HepG2 (cell line): ENCODE data around the gene SLC16A2. TPM values are rescaled to one million over a fixed set of nuclear protein-coding genes. Genes with fewer than 3 reads are reported as not detected.
A peak's percentile ranks its signal among the peaks of the same experiment; 100 is the strongest.

Source experiments
- ATAC-seq: fragments of 200-7000 bp; cut with Tn5 transposase; 3 replicates; pipeline ENCODE4 v1.9.1; 2020; ENCODE audit warnings: mild to moderate bottlenecking, moderate library complexity
- BruUV-seq: library from RNA; stranded (reverse); fragments of 400-500 nt; replicated peaks from 2 replicates; lab custom pipeline; 2021; lab: Mats Ljungman, UMichigan
- CTCF ChIA-PET: fragments of 300-600 bp; formaldehyde crosslinking; extraction: SDS; loops from one replicate; lab custom pipeline; 2021; ENCODE audit warnings: low total read pairs, inconsistent platforms, low intra/inter-chr PET ratio; lab: Yijun Ruan, JAX
- POLR2A ChIA-PET: fragments of 350-600 bp; sonication (Branson Sonifier 250); formaldehyde crosslinking; loops from one replicate; lab custom pipeline; 2020; ENCODE audit warnings: antibody characterized with exemption, inconsistent platforms; lab: Yijun Ruan, JAX
- DNase-seq: peaks from one replicate; pipeline ENCODE4 v3.0.0-alpha.2; 2015; ENCODE audit warnings: low spot score
- FAIRE-seq: peaks from 3 replicates; lab custom pipeline; 2011; peaks lifted over from hg19 to GRCh38; lab: Jason Lieb, UNC
- H2AFZ ChIP-seq: one replicate; pipeline ENCODE4 v1.6.1; 2011; ENCODE audit warnings: low read length, inconsistent platforms
- H3K27ac ChIP-seq: fragments of 300-600 bp; 3 replicates; pipeline ENCODE4 v1.8.0; 2011; ENCODE audit warnings: mixed run types, mild to moderate bottlenecking, mixed read lengths, low read length, inconsistent platforms; ENCODE audit not compliant: insufficient read depth; ENCODE audit errors: extremely low read length
- H3K27me3 ChIP-seq, 2 experiments: fragments of 200-600 bp in 1 of 2; 2 replicates in 1 of 2; 3 replicates in 1 of 2; pipeline versions ENCODE4 v1.6.0 to v1.8.0; 2011; ENCODE audit warnings: low read length in 2 of 2, mild to moderate bottlenecking in 2 of 2, moderate library complexity in 2 of 2, inconsistent platforms in 1 of 2; ENCODE audit not compliant: insufficient read depth in 2 of 2, control insufficient read depth in 1 of 2
- H3K36me3 ChIP-seq, 2 experiments: fragments of 200-600 bp in 1 of 2; replicated peaks in 1 of 2; 2 replicates in 1 of 2; 3 replicates in 1 of 2; pipeline versions ENCODE4 v1.5.1 to v1.8.0; 2011; ENCODE audit warnings: low read length in 2 of 2, inconsistent platforms in 1 of 2; ENCODE audit not compliant: insufficient read depth in 2 of 2, control insufficient read depth in 1 of 2
- H3K4me1 ChIP-seq: 2 replicates; pipeline ENCODE4 v1.5.1; 2012; ENCODE audit warnings: low read length, inconsistent platforms; ENCODE audit not compliant: insufficient read depth
- H3K4me2 ChIP-seq: 2 replicates; pipeline ENCODE4 v1.6.0; 2011; ENCODE audit warnings: low read depth, low read length, inconsistent platforms
- H3K4me3 ChIP-seq, 3 experiments: fragments of 200-600 bp in 1 of 3; sonication (generic), shearing (Covaris generic) in 1 of 3; replicated peaks in 1 of 3; 2 replicates each; pipeline ENCODE4 v1.5.1; 2011 to 2016; ENCODE audit warnings: low read length in 3 of 3, inconsistent platforms in 2 of 3, low read depth in 2 of 3, mild to moderate bottlenecking in 2 of 3, control low read depth in 1 of 3, mixed read lengths in 1 of 3; ENCODE audit not compliant: insufficient read depth in 1 of 3
- H3K79me2 ChIP-seq: one replicate; pipeline ENCODE4 v1.6.1; 2011; ENCODE audit warnings: low read length, inconsistent platforms; ENCODE audit not compliant: insufficient read depth
- H3K9ac ChIP-seq: 2 replicates; pipeline ENCODE4 v1.6.0; 2011; ENCODE audit warnings: mild to moderate bottlenecking, low read depth, low read length, inconsistent platforms; ENCODE audit not compliant: insufficient read depth
- H3K9me3 ChIP-seq: 2 replicates; pipeline ENCODE4 v1.5.1; 2012; ENCODE audit warnings: mild to moderate bottlenecking, low read length
- H4K20me1 ChIP-seq: 2 replicates; pipeline ENCODE4 v1.6.0; 2011; ENCODE audit warnings: inconsistent platforms, mild to moderate bottlenecking, low read length, moderate library complexity; ENCODE audit not compliant: insufficient read depth
- CTCF ChIP-seq: sonication (generic); formaldehyde crosslinking; IDR thresholded peaks from 2 replicates; pipeline ENCODE4 v1.5.0; 2020; ENCODE audit warnings: mild to moderate bottlenecking, missing genetic modification reagents, moderate library complexity
- TEAD2 ChIP-seq: sonication (generic); formaldehyde crosslinking; IDR thresholded peaks from 2 replicates; pipeline ENCODE4 v1.9.0; 2021; ENCODE audit warnings: missing genetic modification reagents
- ZBED4 ChIP-seq: sonication (generic); formaldehyde crosslinking; IDR thresholded peaks from 2 replicates; pipeline ENCODE4 v1.4.0; 2020; ENCODE audit warnings: missing genetic modification reagents, borderline replicate concordance
- ZFY ChIP-seq: sonication (generic); formaldehyde crosslinking; IDR thresholded peaks from 2 replicates; pipeline ENCODE4 v1.4.0; 2020; ENCODE audit warnings: missing genetic modification reagents
- ZNF207 ChIP-seq: fragments of 450-650 bp; IDR thresholded peaks from 2 replicates; pipeline ENCODE4 v1.6.1; 2016; ENCODE audit warnings: antibody characterized with exemption, borderline replicate concordance
- ZNF709 ChIP-seq: sonication (generic); formaldehyde crosslinking; IDR thresholded peaks from 2 replicates; pipeline ENCODE4 v1.5.0; 2020; ENCODE audit warnings: mild to moderate bottlenecking, missing genetic modification reagents
- WGBS: methylation state at CpG from one replicate; pipeline ENCODE4 v1.1.6; 2017; ENCODE audit warnings: low lambda C conversion rate; 5-methylcytosine and 5-hydroxymethylcytosine counted together
- in situ Hi-C: cut with HindIII; loops from 2 replicates; pipeline ENCODE4 v1.10.0; 2017; ENCODE audit warnings: low pct_unique_long_range_greater_than_20kb; ENCODE audit not compliant: extremely low pct_ligation_motif_present
- intact Hi-C: fragments of 100-400 bp; cut with micrococcal nuclease; formaldehyde crosslinking; loops from one replicate; pipeline ENCODE4 v1.10.0; 2022; ENCODE audit not compliant: unreplicated experiment
- polyA plus RNA-seq, 8 experiments: library from polyadenylated mRNA; depleted of rRNA in 3 of 8; stranded (reverse) in 7 of 8; unstranded in 1 of 8; fragments of >200 nt; fragmentation: Illumina TruSeq in 4 of 8; extraction: Trizol in 4 of 8; gene quantifications; 2 replicates each; pipeline versions ENCODE4 v1.2.1 to v1.2.3, GENCODE V29; 2011 to 2016; ENCODE audit warnings: low read depth in 4 of 8, missing spikeins in 1 of 8, mixed read lengths in 1 of 8; ENCODE audit not compliant: insufficient read depth in 1 of 8
- total RNA-seq, 5 experiments: library from RNA; depleted of rRNA; stranded (reverse); fragments of >200 nt; fragmentation: Illumina TruSeq; extraction: Trizol; gene quantifications; 2 replicates each; pipeline ENCODE4 v1.2.3, GENCODE V29; 2016; ENCODE audit warnings: low read depth in 1 of 5

The SLC16A2 gene
- total and polyA plus RNA-seq, 2 of the 13 experiments (the other 11 are each of a cell fraction or from before 2014, with no cell fraction given): 0.07 to 0.08 TPM

- Histone ChIP-seq H3K27ac (no peak overlapping the region), H4K20me1 (no peaks in the 10 kb centered on the region), H3K4me2 (peak overlapping the region; percentile 78), H3K79me2 (no peaks in the 10 kb centered on the region), H3K9ac (no peak overlapping the region), H3K27me3 (peaks cover 0 to 11% of the 10 kb centered on the region in 2 experiments; a peak in 1 of 5 replicates), H3K9me3 (no peaks in the 10 kb centered on the region), H3K36me3 (no peaks in the 10 kb centered on the region), H3K4me3 (peak overlapping the region; percentile 35 to 67 (median 41); a peak in 4 of 6 replicates), H2AFZ (no peak overlapping the region), H3K4me1 (peaks cover 11% of the 10 kb centered on the region; the same call in 1 of the 2 replicates)
- intact Hi-C loops: loop anchor here (2.0 kb wide), 1 partner anchor 128 kb away; no protein-coding TSS in a partner anchor
- DNase-seq: no peak
- ChIA-PET POLR2A (no interaction called here), CTCF (no interaction called here)
- no TSS peak for BruUV-seq
- no peak for FAIRE-seq
- peak; percentile 67 for ATAC-seq
- WGBS: 0% methylated on average over 2 of the region's 54 CpGs
- TF ChIP-seq TEAD2 (CRISPR knock-in tag) (no peak), ZBED4 (CRISPR knock-in tag) (peak; percentile 91), ZNF207 (no peak), CTCF (0 out of 2 replicates have a peak, but pooled peaks have one; percentile 19), ZNF709 (CRISPR knock-in tag) (no peak), ZFY (CRISPR knock-in tag) (peak; percentile 29; the same call in 1 of the 2 replicates)
- in situ Hi-C loops: no loop called here
Observed at GRCh38 chrX:74420196-74421035, 877 bp upstream of the SLC16A2 start.
